ENCODE data around the gene BGLAP. TPM values are rescaled to one million over a fixed set of nuclear protein-coding genes. Genes with fewer than 3 reads are reported as not detected.

Gene BGLAP
- total RNA-seq, 2 donors from 2014 or later, result 1.8 to 2.3 TPM

- peaks cover 15% of the 10 kb centered on the region for H3K36me3 Mint-ChIP-seq
- peaks cover 35 to 42% of the 10 kb centered on the region in 2 donors for H3K4me1 Mint-ChIP-seq (ENCODE audit: low read depth in 2 of 2)
Measured at GRCh38 chr1:156281281-156281680, 39.3 kb downstream of the BGLAP start.

GRCh38 chr1:156281693-156282478, 39.9 kb downstream of the BGLAP start:
- no peaks in the 10 kb centered on the region for H3K9me3 Mint-ChIP-seq
- peaks cover 35 to 42% of the 10 kb centered on the region in 2 donors for H3K4me1 Mint-ChIP-seq (ENCODE audit: low read depth in 2 of 2)
- H3K4me3 Mint-ChIP-seq, result peak overlapping the region; percentile 99
- DNase-seq (ENCODE audit: low spot score), result no peak
- H3K27ac Mint-ChIP-seq, result peak overlapping the region; percentile 93 to 98
- no peaks in the 10 kb centered on the region for H3K27me3 Mint-ChIP-seq
- no peak for ATAC-seq
- peaks cover 15% of the 10 kb centered on the region for H3K36me3 Mint-ChIP-seq

More at GRCh38 chr1:156281281-156281680, 39.3 kb downstream of the BGLAP start:
- peak overlapping the region; percentile 93 to 98 for H3K27ac Mint-ChIP-seq
- DNase-seq (ENCODE audit: low spot score) (no peak), ATAC-seq (peak in 1 of 2 donors; percentile 70)
- no peaks in the 10 kb centered on the region for H3K27me3 Mint-ChIP-seq
- peak overlapping the region; percentile 99 for H3K4me3 Mint-ChIP-seq
- H3K9me3 Mint-ChIP-seq, result no peaks in the 10 kb centered on the region

GRCh38 chr1:156282479-156283222, 40.7 kb downstream of the BGLAP start, which contains the start of gene SMG5:
Gene SMG5 (minus strand): TSS chr1:156282825. CDS start chr1:156282680, 145 bp downstream.
- peaks cover 11% of the 10 kb centered on the region for H3K36me3 Mint-ChIP-seq
- H3K4me1 Mint-ChIP-seq (ENCODE audit: low read depth in 2 of 2), result peaks cover 35 to 37% of the 10 kb centered on the region in 2 donors
- ATAC-seq (peak; percentile 93 to 97), DNase-seq (ENCODE audit: low spot score) (peak; percentile 97)
- H3K9me3 Mint-ChIP-seq, result no peaks in the 10 kb centered on the region
- peak within 1 kb of the TSS; percentile 99 for H3K4me3 Mint-ChIP-seq
- H3K27me3 Mint-ChIP-seq, result no peaks in the 10 kb centered on the region
- peak within 1 kb of the TSS; percentile 93 to 98 for H3K27ac Mint-ChIP-seq

GRCh38 chr1:156283521-156283920, 41.5 kb downstream of the BGLAP start:
- H3K27ac Mint-ChIP-seq, result peak overlapping the region; percentile 93 to 98
- no peaks in the 10 kb centered on the region for H3K27me3 Mint-ChIP-seq
- H3K4me3 Mint-ChIP-seq, result peak overlapping the region; percentile 99
- H3K36me3 Mint-ChIP-seq, result peaks cover 3% of the 10 kb centered on the region
- DNase-seq (ENCODE audit: low spot score) (no peak), ATAC-seq (no peak)
- H3K4me1 Mint-ChIP-seq (ENCODE audit: low read depth in 2 of 2), result peaks cover 31 to 35% of the 10 kb centered on the region in 2 donors
- H3K9me3 Mint-ChIP-seq, result no peaks in the 10 kb centered on the region

GRCh38 chr1:156284112-156284511, 42.1 kb downstream of the BGLAP start, which contains the start of gene TMEM79:
Gene TMEM79 (plus strand): TSS chr1:156284325. CDS start chr1:156285227, 902 bp downstream.
- H3K4me1 Mint-ChIP-seq (ENCODE audit: low read depth in 2 of 2), result peaks cover 31 to 35% of the 10 kb centered on the region in 2 donors
- peak within 1 kb of the TSS; percentile 99 for H3K4me3 Mint-ChIP-seq
- ATAC-seq (no peak), DNase-seq (ENCODE audit: low spot score) (no peak)
- no peaks in the 10 kb centered on the region for H3K9me3 Mint-ChIP-seq
- H3K27ac Mint-ChIP-seq, result peak within 1 kb of the TSS; percentile 93 to 98
- no peaks in the 10 kb centered on the region for H3K36me3 Mint-ChIP-seq
- no peaks in the 10 kb centered on the region for H3K27me3 Mint-ChIP-seq

- no peak for ATAC-seq
- H3K4me3 Mint-ChIP-seq, result no peak overlapping the region
- H3K9me3 Mint-ChIP-seq, result no peaks in the 10 kb centered on the region
- DNase-seq (ENCODE audit: low spot score), result no peak
- H3K27me3 Mint-ChIP-seq, result no peaks in the 10 kb centered on the region
- peaks cover 31 to 35% of the 10 kb centered on the region in 2 donors for H3K4me1 Mint-ChIP-seq (ENCODE audit: low read depth in 2 of 2)
- H3K27ac Mint-ChIP-seq, result no peak overlapping the region
- no peaks in the 10 kb centered on the region for H3K36me3 Mint-ChIP-seq
Measured at GRCh38 chr1:156284757-156285156, 42.8 kb downstream of the BGLAP start.

- Mint-ChIP-seq H3K4me1 (ENCODE audit: low read depth in 2 of 2) (peaks cover 26 to 33% of the 10 kb centered on the region in 2 donors), H3K27ac (no peak overlapping the region), H3K36me3 (no peaks in the 10 kb centered on the region), H3K9me3 (no peaks in the 10 kb centered on the region), H3K4me3 (no peak overlapping the region), H3K27me3 (no peaks in the 10 kb centered on the region)
- DNase-seq (ENCODE audit: low spot score) (no peak), ATAC-seq (no peak)
Measured at GRCh38 chr1:156285437-156285836, 43.5 kb downstream of the BGLAP start.

GRCh38 chr1:156286061-156286460, 44.1 kb downstream of the BGLAP start:
- ATAC-seq, result no peak

GRCh38 chr1:156289857-156290256, 47.9 kb downstream of the BGLAP start:
- no peak overlapping the region for H3K27ac Mint-ChIP-seq
- no peak overlapping the region for H3K4me3 Mint-ChIP-seq
- ATAC-seq (no peak), DNase-seq (ENCODE audit: low spot score) (no peak)
- H3K36me3 Mint-ChIP-seq, result no peaks in the 10 kb centered on the region
- no peaks in the 10 kb centered on the region for H3K9me3 Mint-ChIP-seq
- H3K4me1 Mint-ChIP-seq (ENCODE audit: low read depth in 2 of 2), result peaks cover 10 to 18% of the 10 kb centered on the region in 2 donors
- no peaks in the 10 kb centered on the region for H3K27me3 Mint-ChIP-seq

More at GRCh38 chr1:156286061-156286460, 44.1 kb downstream of the BGLAP start:
- Mint-ChIP-seq H3K36me3 (no peaks in the 10 kb centered on the region), H3K27ac (no peak overlapping the region), H3K27me3 (no peaks in the 10 kb centered on the region), H3K4me1 (ENCODE audit: low read depth in 2 of 2) (peaks cover 25 to 28% of the 10 kb centered on the region in 2 donors), H3K4me3 (no peak overlapping the region), H3K9me3 (no peaks in the 10 kb centered on the region)
- DNase-seq (ENCODE audit: low spot score), result no peak

- Mint-ChIP-seq H3K4me1 (ENCODE audit: low read depth in 2 of 2) (peaks cover 15 to 21% of the 10 kb centered on the region in 2 donors), H3K27me3 (no peaks in the 10 kb centered on the region), H3K36me3 (no peaks in the 10 kb centered on the region), H3K27ac (peak overlapping the region; percentile 40 to 79), H3K4me3 (peak overlapping the region; percentile 73), H3K9me3 (no peaks in the 10 kb centered on the region)
- peak; percentile 78 for DNase-seq (ENCODE audit: low spot score)
- ATAC-seq, result peak; percentile 87 to 90
Measured at GRCh38 chr1:156291226-156292061, 49.5 kb downstream of the BGLAP start.

Other genes starting within 250 kb of the BGLAP start
- 100 to 1,000 TPM; 240 to 299 TPM for gene SSR2, start 221.2 kb upstream of the BGLAP start, total RNA-seq
- gene UBQLN4, start 188.4 kb upstream of the BGLAP start, total RNA-seq, result 10 to 100 TPM; 30.4 to 51.4 TPM
- 10 to 100 TPM; 34.0 to 35.6 TPM for gene LAMTOR2, start 187.4 kb upstream of the BGLAP start, total RNA-seq
- not detected for gene RAB25, start 181.0 kb upstream of the BGLAP start, total RNA-seq
- under 1 TPM; 0.06 to 0.07 TPM for gene MEX3A, start 159.7 kb upstream of the BGLAP start, total RNA-seq
- 10 to 100 TPM; 21.4 to 67.6 TPM for gene LMNA, start 127.5 kb upstream of the BGLAP start, total RNA-seq
- gene SEMA4A, start 88.6 kb upstream of the BGLAP start, total RNA-seq, result 10 to 100 TPM in 1 of 2 donors, 1 to 10 TPM in 1; 3.9 to 16.6 TPM
- 10 to 100 TPM; 54.4 to 56.6 TPM for gene SLC25A44, start 48.1 kb upstream of the BGLAP start, total RNA-seq
- gene PMF1, start 29.2 kb upstream of the BGLAP start, total RNA-seq, result 100 to 1,000 TPM in 1 of 2 donors, 10 to 100 TPM in 1; 90.6 to 105 TPM
- 1 to 10 TPM; 5.9 to 9.5 TPM for gene PAQR6, start 5.9 kb downstream of the BGLAP start, total RNA-seq
- 100 to 1,000 TPM in 1 of 2 donors, 10 to 100 TPM in 1; 89.3 to 130 TPM for gene SMG5, start 40.6 kb downstream of the BGLAP start, total RNA-seq
- gene TMEM79, start 42.1 kb downstream of the BGLAP start, total RNA-seq, result 10 to 100 TPM in 1 of 2 donors, 1 to 10 TPM in 1; 6.4 to 12.0 TPM
- gene GLMP, start 53.5 kb downstream of the BGLAP start, total RNA-seq, result 10 to 100 TPM; 17.2 to 19.6 TPM
- not detected for gene VHLL, start 57.1 kb downstream of the BGLAP start, total RNA-seq
- 100 to 1,000 TPM; 299 to 338 TPM for gene CCT3, start 96.1 kb downstream of the BGLAP start, total RNA-seq
- gene TSACC, start 96.3 kb downstream of the BGLAP start, total RNA-seq, result not detected
- not detected for gene RHBG, start 127.0 kb downstream of the BGLAP start, total RNA-seq